ENCODE results near the gene SLC39A13.

DNA sequence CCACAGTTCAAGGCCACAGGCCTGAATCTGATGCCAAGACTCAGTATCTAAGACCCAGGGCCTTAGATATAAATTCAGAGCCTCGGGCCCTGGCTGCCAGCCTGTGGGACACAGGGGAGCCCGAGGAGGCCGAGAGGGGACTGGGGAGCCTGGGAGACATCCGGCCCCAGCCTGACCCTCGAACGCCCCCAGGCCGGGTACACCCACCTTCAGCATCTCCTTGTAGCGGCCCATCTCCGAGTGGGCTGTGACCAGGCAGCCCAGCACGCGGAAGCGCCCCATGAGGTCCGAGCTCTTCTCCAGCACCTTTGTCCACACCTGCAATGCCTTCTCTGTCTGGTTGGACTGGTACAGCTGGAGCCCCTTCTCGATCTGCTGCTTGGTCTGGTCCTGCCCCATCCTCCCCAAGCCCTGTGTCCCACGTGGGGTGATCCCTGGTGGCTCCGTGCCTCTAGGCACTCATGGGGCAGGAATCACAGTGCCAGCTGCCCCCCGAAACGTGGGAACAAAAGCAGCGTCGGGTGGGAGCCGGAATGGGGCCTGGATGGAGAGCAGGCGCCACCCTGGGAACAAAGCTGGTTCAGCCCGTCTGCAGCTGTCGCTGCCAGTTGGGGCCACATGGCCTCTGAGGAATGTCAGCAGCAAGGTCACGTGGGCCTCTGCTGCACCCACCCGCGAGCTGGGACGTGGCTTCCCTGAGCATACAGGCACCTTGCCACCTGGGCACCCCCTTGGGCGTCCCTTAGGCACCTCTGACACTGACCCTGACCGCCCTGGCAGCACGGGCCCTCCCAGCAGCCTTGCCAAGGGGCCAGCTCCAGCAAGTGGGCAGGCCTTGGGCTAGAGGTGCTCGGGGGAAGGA lies 40.4 kb downstream of the SLC39A13 start, which contains the start of gene RAPSN:
- TF ChIP-seq, protein P1, sequence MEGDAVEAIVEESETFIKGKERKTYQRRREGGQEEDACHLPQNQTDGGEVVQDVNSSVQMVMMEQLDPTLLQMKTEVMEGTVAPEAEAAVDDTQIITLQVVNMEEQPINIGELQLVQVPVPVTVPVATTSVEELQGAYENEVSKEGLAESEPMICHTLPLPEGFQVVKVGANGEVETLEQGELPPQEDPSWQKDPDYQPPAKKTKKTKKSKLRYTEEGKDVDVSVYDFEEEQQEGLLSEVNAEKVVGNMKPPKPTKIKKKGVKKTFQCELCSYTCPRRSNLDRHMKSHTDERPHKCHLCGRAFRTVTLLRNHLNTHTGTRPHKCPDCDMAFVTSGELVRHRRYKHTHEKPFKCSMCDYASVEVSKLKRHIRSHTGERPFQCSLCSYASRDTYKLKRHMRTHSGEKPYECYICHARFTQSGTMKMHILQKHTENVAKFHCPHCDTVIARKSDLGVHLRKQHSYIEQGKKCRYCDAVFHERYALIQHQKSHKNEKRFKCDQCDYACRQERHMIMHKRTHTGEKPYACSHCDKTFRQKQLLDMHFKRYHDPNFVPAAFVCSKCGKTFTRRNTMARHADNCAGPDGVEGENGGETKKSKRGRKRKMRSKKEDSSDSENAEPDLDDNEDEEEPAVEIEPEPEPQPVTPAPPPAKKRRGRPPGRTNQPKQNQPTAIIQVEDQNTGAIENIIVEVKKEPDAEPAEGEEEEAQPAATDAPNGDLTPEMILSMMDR (IDR thresholded peaks at IDR 0.05; ENCODE audit: insufficient read depth, low read length), result no peak
- TF ChIP-seq GABPA (IDR thresholded peaks at IDR 0.05; ENCODE audit: low read depth), result no peak
- TF ChIP-seq REST (IDR thresholded peaks at IDR 0.05; ENCODE audit: insufficient replicate concordance, low read depth), result no peak
- no peak for TF ChIP-seq POLR2AphosphoS5 (IDR thresholded peaks at IDR 0.05; ENCODE audit: low read depth)

Data from HL-60 (cell line).